Measurements from ENCODE around the gene RNPEPL1. TPM values are rescaled to one million over a fixed set of nuclear protein-coding genes. Genes with fewer than 3 reads are reported as not detected.

The RNPEPL1 gene
- total and polyA plus RNA-seq, 7 donors = 23.1 to 136 (median 64.3) TPM

DNA sequence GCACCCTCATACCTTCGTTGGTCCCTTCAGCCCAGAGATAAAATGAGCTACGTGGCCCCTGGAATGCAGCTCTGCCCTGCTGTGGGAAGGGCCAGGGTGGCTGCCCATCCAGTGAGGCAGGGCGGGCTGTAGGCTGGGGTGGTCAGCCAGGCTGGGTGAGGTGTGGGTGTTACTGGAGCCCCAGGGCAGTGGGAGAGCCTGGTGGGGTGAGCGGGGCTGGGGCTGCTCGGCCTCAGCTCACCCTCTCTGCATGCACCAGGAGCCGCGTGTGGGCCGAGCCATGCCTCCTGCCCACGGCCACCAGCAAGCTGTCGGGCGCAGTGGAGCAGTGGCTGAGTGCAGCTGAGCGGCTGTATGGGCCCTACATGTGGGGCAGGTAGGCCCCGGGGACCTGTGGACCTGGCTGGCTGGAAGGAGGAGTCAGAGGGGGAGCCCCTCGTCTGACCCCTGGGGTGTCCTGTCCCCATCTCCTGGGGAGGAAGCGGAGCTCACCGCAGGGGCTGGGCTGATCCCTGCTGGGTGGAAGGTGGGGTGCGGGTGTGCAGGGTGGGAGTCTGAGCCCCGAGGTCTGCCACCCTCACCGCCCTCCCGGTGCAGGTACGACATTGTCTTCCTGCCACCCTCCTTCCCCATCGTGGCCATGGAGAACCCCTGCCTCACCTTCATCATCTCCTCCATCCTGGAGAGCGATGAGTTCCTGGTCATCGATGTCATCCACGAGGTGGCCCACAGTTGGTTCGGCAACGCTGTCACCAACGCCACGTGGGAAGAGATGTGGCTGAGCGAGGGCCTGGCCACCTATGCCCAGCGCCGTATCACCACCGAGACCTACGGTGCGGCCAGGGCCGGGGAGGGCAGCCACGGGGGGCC, 5.5 kb downstream of the RNPEPL1 start:
- Histone ChIP-seq H3K9me3 (no peaks in the 10 kb centered on the region), H3K27ac (no peak overlapping the region), H3K36me3 (peaks cover 8 to 64% (median 35%) of the 10 kb centered on the region in 4 donors), H3K27me3 (no peaks in the 10 kb centered on the region), H3K4me1 (peaks cover 0 to 26% (median 24%) of the 10 kb centered on the region in 4 donors), H3K4me3 (no peak overlapping the region)
- peak; percentile 59 for DNase-seq
- 92 to 93% methylated on average over 37 of the region's 37 CpGs for WGBS, 2 donors
- TF ChIP-seq POLR2AphosphoS5 (IDR thresholded peaks at IDR 0.05) = no peak
- TF ChIP-seq EP300 (IDR thresholded peaks at IDR 0.05) = no peak
- no peak for TF ChIP-seq POLR2A (IDR thresholded peaks at IDR 0.05)
- no peak for TF ChIP-seq CTCF (IDR thresholded peaks at IDR 0.05)
- intact Hi-C loops (cut with DNase I) = no loop called here

- peak; percentile 70 for DNase-seq
- Histone ChIP-seq H3K27ac (no peak overlapping the region), H3K27me3 (no peaks in the 10 kb centered on the region), H3K36me3 (peaks cover 8 to 65% (median 35%) of the 10 kb centered on the region in 4 donors), H3K4me1 (peaks cover 0 to 22% (median 21%) of the 10 kb centered on the region in 4 donors), H3K4me3 (no peak overlapping the region), H3K9me3 (no peaks in the 10 kb centered on the region)
- intact Hi-C loops (cut with DNase I) = no loop called here
- WGBS, 2 donors = 88 to 91% methylated on average over 21 of the region's 21 CpGs
- TF ChIP-seq POLR2A (IDR thresholded peaks at IDR 0.05) (no peak), POLR2AphosphoS5 (IDR thresholded peaks at IDR 0.05) (no peak), CTCF (IDR thresholded peaks at IDR 0.05) (no peak), EP300 (IDR thresholded peaks at IDR 0.05) (no peak)
Observed at GRCh38 chr2:240574386-240575100, 6.3 kb downstream of the RNPEPL1 start.

GRCh38 chr2:240575101-240575965, 7.0 kb downstream of the RNPEPL1 start:
- H3K27ac ChIP-seq = no peak overlapping the region
- H3K27me3 ChIP-seq = no peaks in the 10 kb centered on the region
- intact Hi-C loops (cut with DNase I) = no loop called here
- H3K4me3 ChIP-seq = no peak overlapping the region
- H3K36me3 ChIP-seq = peaks cover 8 to 65% (median 35%) of the 10 kb centered on the region in 4 donors
- TF ChIP-seq CTCF (IDR thresholded peaks at IDR 0.05) = no peak
- no peak for TF ChIP-seq EP300 (IDR thresholded peaks at IDR 0.05)
- no peak for TF ChIP-seq POLR2AphosphoS5 (IDR thresholded peaks at IDR 0.05)
- TF ChIP-seq POLR2A (IDR thresholded peaks at IDR 0.05) = no peak
- peaks cover 0 to 22% (median 21%) of the 10 kb centered on the region in 4 donors for H3K4me1 ChIP-seq
- 84 to 92% methylated on average over 23 of the region's 23 CpGs for WGBS, 2 donors
- DNase-seq = peak; percentile 58
- H3K9me3 ChIP-seq = no peaks in the 10 kb centered on the region

- Histone ChIP-seq H3K36me3 (peaks cover 8 to 65% (median 35%) of the 10 kb centered on the region in 4 donors), H3K27ac (no peak overlapping the region), H3K4me3 (no peak overlapping the region), H3K27me3 (no peaks in the 10 kb centered on the region), H3K9me3 (no peaks in the 10 kb centered on the region), H3K4me1 (peaks cover 0 to 19% (median 16%) of the 10 kb centered on the region in 4 donors)
- intact Hi-C loops (cut with DNase I) = no loop called here
- 78 to 89% methylated on average over 6 of the region's 6 CpGs for WGBS, 2 donors
- TF ChIP-seq POLR2AphosphoS5 (IDR thresholded peaks at IDR 0.05) (no peak), POLR2A (IDR thresholded peaks at IDR 0.05) (no peak), CTCF (IDR thresholded peaks at IDR 0.05) (no peak), EP300 (IDR thresholded peaks at IDR 0.05) (no peak)
- no peak for DNase-seq
Observed at GRCh38 chr2:240576036-240576435, 7.8 kb downstream of the RNPEPL1 start.

All from sigmoid colon (tissue), 7 donors.